Measurements from ENCODE around the gene CRHR1.

GRCh38 chr17:45852535-45853297 is 68.6 kb downstream of the CRHR1 start:
- no peak for TF ChIP-seq POLR2A (IDR thresholded peaks at IDR 0.05; ENCODE audit: extremely low read depth, insufficient read length)
- TF ChIP-seq, protein P1, sequence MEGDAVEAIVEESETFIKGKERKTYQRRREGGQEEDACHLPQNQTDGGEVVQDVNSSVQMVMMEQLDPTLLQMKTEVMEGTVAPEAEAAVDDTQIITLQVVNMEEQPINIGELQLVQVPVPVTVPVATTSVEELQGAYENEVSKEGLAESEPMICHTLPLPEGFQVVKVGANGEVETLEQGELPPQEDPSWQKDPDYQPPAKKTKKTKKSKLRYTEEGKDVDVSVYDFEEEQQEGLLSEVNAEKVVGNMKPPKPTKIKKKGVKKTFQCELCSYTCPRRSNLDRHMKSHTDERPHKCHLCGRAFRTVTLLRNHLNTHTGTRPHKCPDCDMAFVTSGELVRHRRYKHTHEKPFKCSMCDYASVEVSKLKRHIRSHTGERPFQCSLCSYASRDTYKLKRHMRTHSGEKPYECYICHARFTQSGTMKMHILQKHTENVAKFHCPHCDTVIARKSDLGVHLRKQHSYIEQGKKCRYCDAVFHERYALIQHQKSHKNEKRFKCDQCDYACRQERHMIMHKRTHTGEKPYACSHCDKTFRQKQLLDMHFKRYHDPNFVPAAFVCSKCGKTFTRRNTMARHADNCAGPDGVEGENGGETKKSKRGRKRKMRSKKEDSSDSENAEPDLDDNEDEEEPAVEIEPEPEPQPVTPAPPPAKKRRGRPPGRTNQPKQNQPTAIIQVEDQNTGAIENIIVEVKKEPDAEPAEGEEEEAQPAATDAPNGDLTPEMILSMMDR (IDR thresholded peaks at IDR 0.05; ENCODE audit: low read depth, low read length): peak; percentile 86
